HG02970 (cell line): ENCODE measurements around the gene LTBP1.
"Not testable (repeated sequence)": the region's sequence is repeated elsewhere in the genome, so short reads cannot be mapped to it uniquely, and the experiment has no call there.

Experiments used
- ATAC-seq: cut with Tn5 transposase; IDR thresholded peaks from one replicate; pipeline ENCODE4 v1.9.1; 2021; ENCODE audit warnings: mild to moderate bottlenecking, moderate library complexity, moderate number of reproducible peaks; ENCODE audit not compliant: unreplicated experiment, low FRiP score

Gene LTBP1

GRCh38 chr2:33389695-33390094 is 442.9 kb downstream of the LTBP1 start:
- ATAC-seq = not testable (repeated sequence)

- ATAC-seq = no peak
Measured at GRCh38 chr2:33391529-33392255, 444.9 kb downstream of the LTBP1 start.

- ATAC-seq = no peak
Measured at GRCh38 chr2:33392366-33392765, 445.6 kb downstream of the LTBP1 start.

- no peak for ATAC-seq
Measured at GRCh38 chr2:33395034-33395433, 448.3 kb downstream of the LTBP1 start.

- no peak for ATAC-seq
Measured at GRCh38 chr2:33395655-33396249, 449.0 kb downstream of the LTBP1 start.

- no peak for ATAC-seq
Measured at GRCh38 chr2:33404321-33404720, 457.6 kb downstream of the LTBP1 start.

GRCh38 chr2:33406622-33407021 is 459.9 kb downstream of the LTBP1 start:
- no peak for ATAC-seq

GRCh38 chr2:33408109-33408508 is 461.4 kb downstream of the LTBP1 start:
- no peak for ATAC-seq

- no peak for ATAC-seq
Measured at GRCh38 chr2:33409417-33409955, 462.7 kb downstream of the LTBP1 start.

GRCh38 chr2:33411765-33412164 is 465.0 kb downstream of the LTBP1 start:
- ATAC-seq = no peak

GRCh38 chr2:33412920-33413319 is 466.2 kb downstream of the LTBP1 start:
- no peak for ATAC-seq

- ATAC-seq = no peak
Measured at GRCh38 chr2:33419581-33420200, 472.9 kb downstream of the LTBP1 start.

- no peak for ATAC-seq
Measured at GRCh38 chr2:33420726-33421125, 474.0 kb downstream of the LTBP1 start.

GRCh38 chr2:33421820-33422219 is 475.1 kb downstream of the LTBP1 start:
- no peak for ATAC-seq

- no peak for ATAC-seq
Measured at GRCh38 chr2:33425161-33425560, 478.4 kb downstream of the LTBP1 start.

- no peak for ATAC-seq
Measured at GRCh38 chr2:33425586-33426031, 478.9 kb downstream of the LTBP1 start.

GRCh38 chr2:33426666-33427231 is 480.0 kb downstream of the LTBP1 start:
- ATAC-seq = no peak

GRCh38 chr2:33430077-33430476 is 483.3 kb downstream of the LTBP1 start:
- no peak for ATAC-seq

GRCh38 chr2:33430856-33431255 is 484.1 kb downstream of the LTBP1 start:
- ATAC-seq = no peak

- no peak for ATAC-seq
Measured at GRCh38 chr2:33432871-33433270, 486.1 kb downstream of the LTBP1 start.
